ENCODE results near the gene AMBP.

- no peak for TF ChIP-seq CTCF (IDR thresholded peaks at IDR 0.05; ENCODE audit: low read depth, low read length)
- no peak for TF ChIP-seq EZH2phosphoT487 (IDR thresholded peaks at IDR 0.05; ENCODE audit: low read depth)
Measured at GRCh38 chr9:114029311-114030170, 48.6 kb downstream of the AMBP start.
